Measurements from ENCODE around the gene DDX41.

DNA sequence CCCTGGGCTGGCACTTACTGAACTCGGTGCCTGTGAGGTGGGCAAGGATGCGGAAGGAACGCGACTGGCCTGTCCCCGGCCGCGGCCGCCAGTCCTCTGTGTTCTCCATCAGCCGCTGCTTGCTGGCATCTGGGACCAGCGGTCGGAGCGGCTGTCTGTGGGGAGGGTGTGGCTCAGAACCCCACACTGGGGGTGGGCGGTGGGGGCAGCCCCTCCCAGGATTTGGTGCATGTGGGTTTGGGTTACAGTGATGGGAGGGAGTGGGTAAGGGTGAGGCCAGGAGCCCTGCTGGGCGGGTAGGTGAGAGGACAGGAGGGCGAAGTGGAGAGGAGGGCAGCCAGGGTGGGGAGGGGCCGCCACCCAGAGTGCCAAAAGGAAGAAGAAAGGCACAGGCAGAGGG, 25.8 kb downstream of the DDX41 start:
- no peak for TF ChIP-seq POLR2A (IDR thresholded peaks at IDR 0.05)
- TF ChIP-seq EP300 (IDR thresholded peaks at IDR 0.05; ENCODE audit: low read depth) = no peak
- TF ChIP-seq POLR2AphosphoS5 (IDR thresholded peaks at IDR 0.05) = no peak
